GM19193 (cell line): ENCODE measurements around the gene SIRT5.
A peak's percentile ranks its signal among the peaks of the same experiment; 100 is the strongest.

Experiments
- POLR2A ChIP-seq: IDR thresholded peaks from 4 replicates; pipeline ENCODE4 v1.6.1; 2011; ENCODE audit not compliant: insufficient read depth, insufficient read length; ENCODE audit errors: extremely low read depth

SIRT5 gene

GRCh38 chr6:13591205-13591921, 17.0 kb downstream of the SIRT5 start:
- no peak for TF ChIP-seq POLR2A

- no peak for TF ChIP-seq POLR2A
These were observed 18.7 kb downstream of the SIRT5 start for GRCh38 chr6:13593103-13593502.

- TF ChIP-seq POLR2A, result no peak
These were observed 19.3 kb downstream of the SIRT5 start for GRCh38 chr6:13593720-13594119.

GRCh38 chr6:13597073-13597472, 22.7 kb downstream of the SIRT5 start:
- no peak for TF ChIP-seq POLR2A

GRCh38 chr6:13600036-13600435, 25.6 kb downstream of the SIRT5 start:
- no peak for TF ChIP-seq POLR2A

- TF ChIP-seq POLR2A, result no peak
These were observed 29.7 kb downstream of the SIRT5 start for GRCh38 chr6:13604135-13604534.

- TF ChIP-seq POLR2A, result no peak
These were observed 30.4 kb downstream of the SIRT5 start for GRCh38 chr6:13604546-13605416.

GRCh38 chr6:13605634-13606033, 31.2 kb downstream of the SIRT5 start:
- TF ChIP-seq POLR2A, result no peak

GRCh38 chr6:13611715-13612114, 37.3 kb downstream of the SIRT5 start:
- TF ChIP-seq POLR2A, result no peak

- no peak for TF ChIP-seq POLR2A
These were observed 38.7 kb downstream of the SIRT5 start for GRCh38 chr6:13613029-13613594.

- no peak for TF ChIP-seq POLR2A
These were observed 39.9 kb downstream of the SIRT5 start for GRCh38 chr6:13614126-13614925.

GRCh38 chr6:13614926-13615791, 40.8 kb downstream of the SIRT5 start, which contains the start of gene NOL7:
TSS of gene NOL7 (plus strand) at chr6:13615335. CDS start at chr6:13615359, 24 bp downstream.
- peak; percentile 94 for TF ChIP-seq POLR2A

- TF ChIP-seq POLR2A, result no peak
These were observed 41.4 kb downstream of the SIRT5 start for GRCh38 chr6:13615792-13616120.

GRCh38 chr6:13617066-13617465, 42.7 kb downstream of the SIRT5 start:
- no peak for TF ChIP-seq POLR2A
